ENCODE data around the gene NDUFS6. TPM values are rescaled to one million over a fixed set of nuclear protein-coding genes. Genes with fewer than 3 reads are reported as not detected.

Gene NDUFS6
- total and polyA plus RNA-seq, 8 donors: 26.8 to 55.8 (median 40.7) TPM

- no peak for TF ChIP-seq CTCF (IDR thresholded peaks at IDR 0.05)
- intact Hi-C loops (cut with DNase I): no loop called here
- ATAC-seq (no peak), DNase-seq (no peak)
- Histone ChIP-seq H3K27me3 (no peaks in the 10 kb centered on the region), H3K9me3 (no peaks in the 10 kb centered on the region), H3K4me3 (no peak overlapping the region), H3K36me3 (peaks cover 0 to 91% of the 10 kb centered on the region in 2 donors), H3K4me1 (no peaks in the 10 kb centered on the region), H3K27ac (no peak overlapping the region)
These were observed 17.6 kb downstream of the NDUFS6 start for GRCh38 chr5:1818784-1819183.

GRCh38 chr5:1819458-1819857 lies 18.3 kb downstream of the NDUFS6 start:
- no peak for ATAC-seq
- Histone ChIP-seq H3K4me3 (no peak overlapping the region), H3K9me3 (no peaks in the 10 kb centered on the region), H3K27me3 (no peaks in the 10 kb centered on the region), H3K4me1 (no peaks in the 10 kb centered on the region), H3K27ac (no peak overlapping the region), H3K36me3 (peaks cover 0 to 91% of the 10 kb centered on the region in 2 donors)
- no peak for DNase-seq
- no peak for TF ChIP-seq CTCF (IDR thresholded peaks at IDR 0.05)
- intact Hi-C loops (cut with DNase I): no loop called here

- TF ChIP-seq CTCF (IDR thresholded peaks at IDR 0.05): no peak
- Histone ChIP-seq H3K4me1 (no peaks in the 10 kb centered on the region), H3K27me3 (no peaks in the 10 kb centered on the region), H3K9me3 (no peaks in the 10 kb centered on the region), H3K4me3 (no peak overlapping the region), H3K27ac (no peak overlapping the region), H3K36me3 (peaks cover 0 to 91% of the 10 kb centered on the region in 2 donors)
- intact Hi-C loops (cut with DNase I): no loop called here
- ATAC-seq (no peak), DNase-seq (peak in 1 of 4 donors; percentile 60)
These were observed 19.2 kb downstream of the NDUFS6 start for GRCh38 chr5:1820381-1820780.

GRCh38 chr5:1820926-1821325 lies 19.7 kb downstream of the NDUFS6 start:
- Histone ChIP-seq H3K27me3 (no peaks in the 10 kb centered on the region), H3K9me3 (no peaks in the 10 kb centered on the region), H3K4me3 (no peak overlapping the region), H3K36me3 (peaks cover 0 to 90% of the 10 kb centered on the region in 2 donors), H3K27ac (no peak overlapping the region), H3K4me1 (no peaks in the 10 kb centered on the region)
- TF ChIP-seq CTCF (IDR thresholded peaks at IDR 0.05): no peak
- ATAC-seq (no peak), DNase-seq (peak in 1 of 4 donors; percentile 54)
- intact Hi-C loops (cut with DNase I): no loop called here

GRCh38 chr5:1821862-1822261 lies 20.7 kb downstream of the NDUFS6 start:
- intact Hi-C loops (cut with DNase I): no loop called here
- H3K27me3 ChIP-seq: no peaks in the 10 kb centered on the region
- no peak overlapping the region for H3K27ac ChIP-seq
- no peak overlapping the region for H3K4me3 ChIP-seq
- peaks cover 0 to 88% of the 10 kb centered on the region in 2 donors for H3K36me3 ChIP-seq
- DNase-seq: no peak
- TF ChIP-seq CTCF (IDR thresholded peaks at IDR 0.05): no peak
- H3K4me1 ChIP-seq: no peaks in the 10 kb centered on the region
- no peak for ATAC-seq
- no peaks in the 10 kb centered on the region for H3K9me3 ChIP-seq
